Activated CD4-positive, alpha-beta memory T cell treated with anti-CD3 and anti-CD28 coated beads, Interleukin-2, amount 10 ng/mL, durations not matched to agents 7 days and 5 days (primary cell): ENCODE results near the gene LAMB2. TPM values are rescaled to one million over a fixed set of nuclear protein-coding genes. Genes with fewer than 3 reads are reported as not detected.
A peak's percentile ranks its signal among the peaks of the same experiment; 100 is the strongest.

Experiments
- CTCF ChIA-PET: fragments of 350-600 bp; sonication (Branson Sonifier 250); formaldehyde crosslinking; loops from one replicate; lab custom pipeline; 2021; ENCODE audit warnings: antibody characterized with exemption, inconsistent platforms; lab: Charles Lee
- POLR2A ChIA-PET: fragments of 350-600 bp; sonication (Branson Sonifier 250); formaldehyde crosslinking; loops from one replicate; lab custom pipeline; 2021; ENCODE audit warnings: antibody characterized with exemption; lab: Charles Lee
- DNase-seq: peaks from one replicate; pipeline ENCODE4 v3.0.0-alpha.2; 2020
- H3K27ac Mint-ChIP-seq: one replicate; pipeline ENCODE4 v1.8.0; 2021; ENCODE audit warnings: mild to moderate bottlenecking, mixed read lengths
- H3K27me3 Mint-ChIP-seq: one replicate; pipeline ENCODE4 v1.8.0; 2021; ENCODE audit warnings: mixed read lengths
- H3K36me3 Mint-ChIP-seq: one replicate; pipeline ENCODE4 v1.8.0; 2021; ENCODE audit warnings: low read depth, mixed read lengths
- H3K4me1 Mint-ChIP-seq: one replicate; pipeline ENCODE4 v1.8.0; 2021; ENCODE audit warnings: mixed read lengths
- H3K4me3 Mint-ChIP-seq: one replicate; pipeline ENCODE4 v1.8.0; 2021; ENCODE audit warnings: mild to moderate bottlenecking, mixed read lengths
- H3K9me3 Mint-ChIP-seq: one replicate; pipeline ENCODE4 v1.8.0; 2021; ENCODE audit warnings: mixed read lengths
- total RNA-seq, 2 experiments: library from RNA; stranded (reverse); gene quantifications; one replicate each; pipeline ENCODE4 v1.2.3, GENCODE V29; 2021

Gene LAMB2
- total RNA-seq, 2 experiments from 2014 or later: not detected

- Mint-ChIP-seq H3K4me1 (peaks cover 2% of the 10 kb centered on the region), H3K4me3 (no peak overlapping the region), H3K36me3 (peaks cover 53% of the 10 kb centered on the region), H3K27me3 (no peaks in the 10 kb centered on the region), H3K9me3 (no peaks in the 10 kb centered on the region), H3K27ac (no peak overlapping the region)
- no peak for DNase-seq
- POLR2A ChIA-PET: interaction anchor here (1.2 kb wide), 1 partner anchor 17 kb away, joined by 5 read pairs; the partner anchor contains the start of gene QRICH1
- CTCF ChIA-PET: interaction anchor here (1.5 kb wide), 1 partner anchor 10 kb away, joined by 5 read pairs; the partner anchor contains the start of gene USP19
Observed at GRCh38 chr3:49110780-49111179, 22.1 kb downstream of the LAMB2 start.

- Mint-ChIP-seq H3K4me1 (peaks cover 21% of the 10 kb centered on the region), H3K27me3 (no peaks in the 10 kb centered on the region), H3K4me3 (no peak overlapping the region), H3K9me3 (no peaks in the 10 kb centered on the region), H3K27ac (no peak overlapping the region), H3K36me3 (peaks cover 38% of the 10 kb centered on the region)
- DNase-seq: no peak
- CTCF ChIA-PET: interaction anchor here (1.1 to 1.9 kb wide), 2 partner anchors 14 to 120 kb away, joined by 3 to 7 read pairs; partner anchors contain the start of gene QRICH1
- POLR2A ChIA-PET: interaction anchor here (0.9 to 9.9 kb wide), 2 partner anchors 15 to 56 kb away, joined by 3 to 133 read pairs; partner anchors contain the start of gene QRICH1
Observed at GRCh38 chr3:49108346-49108745, 24.5 kb downstream of the LAMB2 start.

- Mint-ChIP-seq H3K36me3 (peaks cover 40% of the 10 kb centered on the region), H3K4me1 (peaks cover 29% of the 10 kb centered on the region), H3K4me3 (peak within 1 kb of the TSS; percentile 95), H3K27me3 (no peaks in the 10 kb centered on the region), H3K9me3 (no peaks in the 10 kb centered on the region), H3K27ac (peak within 1 kb of the TSS; percentile 90)
- DNase-seq: peak; percentile 92
- POLR2A ChIA-PET: interaction anchor here (0.6 to 9.9 kb wide), 8 partner anchors 11 to 235 kb away, joined by 3 to 133 read pairs (median 4); partner anchors contain the start of genes IMPDH2, NDUFAF3, QRICH1 and USP19
- CTCF ChIA-PET: interaction anchor here (0.5 to 4.0 kb wide), 4 partner anchors 10 to 875 kb away, joined by 3 to 33 read pairs (median 4); partner anchors contain the start of genes QRICH1 and USP4
Observed at GRCh38 chr3:49104427-49105291, 28.2 kb downstream of the LAMB2 start, which contains the start of gene QARS1. Gene QARS1 (minus strand): TSS chr3:49104757. CDS start chr3:49104733, 24 bp downstream.

GRCh38 chr3:49104052-49104426 lies 28.8 kb downstream of the LAMB2 start:
- peak overlapping the region; percentile 90 for H3K27ac Mint-ChIP-seq
- H3K9me3 Mint-ChIP-seq: no peaks in the 10 kb centered on the region
- H3K36me3 Mint-ChIP-seq: peaks cover 42% of the 10 kb centered on the region
- peaks cover 29% of the 10 kb centered on the region for H3K4me1 Mint-ChIP-seq
- no peak for DNase-seq
- H3K27me3 Mint-ChIP-seq: no peaks in the 10 kb centered on the region
- ChIA-PET CTCF (interaction anchor here (0.5 to 4.0 kb wide), 4 partner anchors 10 to 874 kb away, joined by 3 to 33 read pairs (median 4); partner anchors contain the start of genes QRICH1 and USP4), POLR2A (interaction anchor here (0.6 to 9.9 kb wide), 7 partner anchors 10 to 236 kb away, joined by 3 to 133 read pairs (median 5); partner anchors contain the start of genes IMPDH2, NDUFAF3, QRICH1 and USP19)
- peak overlapping the region; percentile 95 for H3K4me3 Mint-ChIP-seq

GRCh38 chr3:49100046-49100615 lies 32.7 kb downstream of the LAMB2 start:
- H3K4me3 Mint-ChIP-seq: no peak overlapping the region
- peaks cover 22% of the 10 kb centered on the region for H3K4me1 Mint-ChIP-seq
- H3K27ac Mint-ChIP-seq: no peak overlapping the region
- H3K36me3 Mint-ChIP-seq: peaks cover 51% of the 10 kb centered on the region
- DNase-seq: no peak
- H3K27me3 Mint-ChIP-seq: no peaks in the 10 kb centered on the region
- no peaks in the 10 kb centered on the region for H3K9me3 Mint-ChIP-seq
- ChIA-PET POLR2A (interaction anchor here (0.8 kb wide), 1 partner anchor 9 kb away, joined by 3 read pairs; no protein-coding TSS in a partner anchor), CTCF (interaction anchor here (0.6 kb wide), 1 partner anchor 238 kb away, joined by 3 read pairs; no protein-coding TSS in a partner anchor)

GRCh38 chr3:49098910-49099630 lies 33.8 kb downstream of the LAMB2 start:
- no peak for DNase-seq
- no peak overlapping the region for H3K27ac Mint-ChIP-seq
- H3K4me1 Mint-ChIP-seq: peaks cover 21% of the 10 kb centered on the region
- ChIA-PET POLR2A (no interaction called here), CTCF (no interaction called here)
- H3K27me3 Mint-ChIP-seq: no peaks in the 10 kb centered on the region
- peaks cover 51% of the 10 kb centered on the region for H3K36me3 Mint-ChIP-seq
- no peak overlapping the region for H3K4me3 Mint-ChIP-seq
- H3K9me3 Mint-ChIP-seq: no peaks in the 10 kb centered on the region

GRCh38 chr3:49098429-49098828 lies 34.4 kb downstream of the LAMB2 start:
- peaks cover 49% of the 10 kb centered on the region for H3K36me3 Mint-ChIP-seq
- no peak overlapping the region for H3K27ac Mint-ChIP-seq
- no peaks in the 10 kb centered on the region for H3K27me3 Mint-ChIP-seq
- H3K4me3 Mint-ChIP-seq: no peak overlapping the region
- peaks cover 15% of the 10 kb centered on the region for H3K4me1 Mint-ChIP-seq
- DNase-seq: no peak
- POLR2A ChIA-PET: no interaction called here
- no peaks in the 10 kb centered on the region for H3K9me3 Mint-ChIP-seq
- CTCF ChIA-PET: no interaction called here

GRCh38 chr3:49093853-49094767 lies 38.7 kb downstream of the LAMB2 start, which contains the start of gene QRICH1:
Gene QRICH1 (minus strand): TSS chr3:49094071. CDS start chr3:49077017, 17,054 bp downstream.
- H3K36me3 Mint-ChIP-seq: peaks cover 37% of the 10 kb centered on the region

GRCh38 chr3:49092938-49093852 lies 39.7 kb downstream of the LAMB2 start:
- ChIA-PET POLR2A (interaction anchor here (0.5 to 5.4 kb wide), 54 partner anchors 10 to 1713 kb away, joined by 3 to 133 read pairs (median 4); partner anchors contain the start of genes ARIH2, CELSR3, DAG1 and DALRD3), CTCF (interaction anchor here (0.6 to 4.1 kb wide), 26 partner anchors 7 to 429 kb away, joined by 3 to 33 read pairs (median 4); partner anchors contain the start of genes DALRD3, IMPDH2, IP6K2 and KLHDC8B)
- H3K4me1 Mint-ChIP-seq: peaks cover 35% of the 10 kb centered on the region
- H3K36me3 Mint-ChIP-seq: peaks cover 29% of the 10 kb centered on the region
- H3K27ac Mint-ChIP-seq: peak overlapping the region; percentile 91
- H3K4me3 Mint-ChIP-seq: peak overlapping the region; percentile 84
- no peaks in the 10 kb centered on the region for H3K9me3 Mint-ChIP-seq
- no peaks in the 10 kb centered on the region for H3K27me3 Mint-ChIP-seq
- peak; percentile 86 for DNase-seq

More at GRCh38 chr3:49093853-49094767, 38.7 kb downstream of the LAMB2 start, which contains the start of gene QRICH1:
- Mint-ChIP-seq H3K9me3 (no peaks in the 10 kb centered on the region), H3K4me1 (peaks cover 34% of the 10 kb centered on the region), H3K4me3 (peak within 1 kb of the TSS; percentile 84), H3K27me3 (no peaks in the 10 kb centered on the region), H3K27ac (peak within 1 kb of the TSS; percentile 91)
- ChIA-PET CTCF (interaction anchor here (0.6 to 4.1 kb wide), 23 partner anchors 8 to 430 kb away, joined by 3 to 33 read pairs (median 5); partner anchors contain the start of genes DALRD3, IMPDH2, IP6K2 and KLHDC8B), POLR2A (interaction anchor here (0.5 to 5.4 kb wide), 54 partner anchors 11 to 1713 kb away, joined by 3 to 133 read pairs (median 4); partner anchors contain the start of genes CELSR3, DAG1, DALRD3 and IMPDH2)
- peak; percentile 97 for DNase-seq

- ChIA-PET CTCF (no interaction called here), POLR2A (interaction anchor here (1.3 to 6.4 kb wide), 2 partner anchors 12 to 23 kb away, joined by 3 to 51 read pairs; partner anchors contain the start of genes QARS1 and QRICH1)
- DNase-seq: no peak
- no peaks in the 10 kb centered on the region for H3K4me1 Mint-ChIP-seq
- no peak overlapping the region for H3K27ac Mint-ChIP-seq
- H3K27me3 Mint-ChIP-seq: no peaks in the 10 kb centered on the region
- H3K4me3 Mint-ChIP-seq: no peak overlapping the region
- H3K36me3 Mint-ChIP-seq: peaks cover 16% of the 10 kb centered on the region
- no peaks in the 10 kb centered on the region for H3K9me3 Mint-ChIP-seq
Observed at GRCh38 chr3:49081429-49081828, 51.4 kb downstream of the LAMB2 start.
